Measurements from ENCODE around the gene TAF1C.

The TAF1C gene

DNA sequence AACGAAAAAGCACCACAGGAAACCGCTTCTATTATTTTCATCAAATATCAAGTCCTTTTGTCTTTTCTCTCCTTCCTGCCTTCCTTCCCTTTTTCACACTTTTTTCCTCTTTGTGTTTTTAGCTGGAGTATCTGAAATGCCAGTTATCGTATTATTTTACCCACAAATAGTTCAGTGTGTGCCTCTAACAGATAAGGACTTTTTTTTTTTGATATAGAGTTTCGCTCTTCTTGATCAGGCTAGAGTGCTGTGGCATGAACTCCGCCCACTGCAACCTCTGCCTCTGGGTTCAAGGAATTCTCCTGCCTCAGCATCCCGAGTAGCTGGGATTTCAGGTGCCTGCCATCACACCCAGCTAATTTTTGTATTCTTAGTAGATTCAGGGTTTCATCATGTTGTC lies 31.1 kb downstream of the TAF1C start:
- TF ChIP-seq ZFX (IDR thresholded peaks at IDR 0.05), result no peak
- no peak for TF ChIP-seq CTCF (conservative IDR thresholded peaks at IDR 0.05)

DNA sequence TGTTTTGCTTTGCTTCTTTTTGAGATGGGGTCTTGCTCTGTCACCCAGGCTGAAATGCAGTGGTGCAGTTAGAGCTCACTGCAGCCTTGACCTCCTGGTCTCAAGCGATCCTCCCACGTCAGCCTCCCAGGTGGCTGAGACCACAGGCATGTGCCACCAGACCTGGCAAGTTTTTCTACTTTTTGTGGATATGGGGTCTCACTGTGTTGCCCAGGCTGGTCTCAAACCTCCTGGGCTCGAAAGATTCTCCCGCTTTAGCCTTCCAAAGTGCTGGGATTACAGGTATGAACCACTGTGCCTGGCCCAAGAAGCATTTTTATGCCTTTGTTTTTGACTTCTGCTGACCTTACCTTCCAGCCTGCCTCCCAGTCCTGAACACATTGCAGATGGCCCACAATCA lies 31.6 kb downstream of the TAF1C start:
- no peak overlapping the region for H3K27ac ChIP-seq
- TF ChIP-seq ZFX (IDR thresholded peaks at IDR 0.05) (no peak), CTCF (conservative IDR thresholded peaks at IDR 0.05) (no peak)

More for the DNA sequence above, 31.1 kb downstream of the TAF1C start:
- H3K27ac ChIP-seq, result no peak overlapping the region

DNA sequence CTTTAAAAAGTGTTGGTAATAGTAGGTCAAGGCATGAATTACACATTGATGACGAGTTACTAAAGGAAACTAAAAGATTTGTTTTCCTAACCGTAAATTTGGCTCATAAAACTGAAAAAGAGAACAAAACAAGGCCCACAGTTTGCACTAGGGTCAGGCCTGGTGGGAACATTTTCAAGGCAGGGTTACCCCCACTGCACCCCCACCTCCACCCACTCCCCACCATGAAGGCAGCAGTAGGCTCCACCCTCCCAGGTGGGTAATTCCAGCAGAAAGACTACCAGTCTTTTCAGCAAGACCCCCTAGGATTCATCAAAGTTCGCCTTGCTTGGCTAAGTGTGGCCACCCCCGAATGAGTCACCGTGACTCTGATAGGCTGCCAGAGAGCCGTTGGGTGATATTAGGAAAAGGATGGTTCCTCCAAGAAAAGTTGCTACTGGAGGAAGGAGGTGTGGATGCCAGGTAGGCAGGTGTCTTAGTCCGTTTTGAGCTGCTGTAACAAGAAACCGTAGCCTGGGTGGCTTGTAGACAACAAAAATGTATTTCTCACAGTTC lies 33.1 kb downstream of the TAF1C start:
- no peak for TF ChIP-seq ZFX (IDR thresholded peaks at IDR 0.05)
- TF ChIP-seq CTCF (conservative IDR thresholded peaks at IDR 0.05), result no peak

DNA sequence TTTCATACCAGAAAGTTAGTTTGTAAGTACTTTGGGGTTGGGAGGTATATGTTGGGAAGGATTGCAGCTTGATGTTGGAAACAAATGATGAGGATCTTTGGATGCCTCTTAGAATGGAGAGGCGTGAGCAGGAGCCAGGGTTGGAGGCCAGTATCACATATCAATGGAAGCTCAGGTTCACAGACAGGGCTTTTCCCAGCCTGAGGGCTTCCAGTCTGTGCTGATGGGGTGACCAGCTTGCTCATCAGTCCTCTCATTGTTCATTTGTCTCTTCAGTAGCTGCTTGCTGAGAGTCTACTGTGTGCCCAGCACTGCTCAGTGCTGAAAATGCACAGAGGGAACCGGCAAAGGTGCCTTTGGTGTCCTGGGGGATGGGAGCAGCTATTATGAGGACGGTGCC lies 35.9 kb downstream of the TAF1C start:
- H3K27ac ChIP-seq, result no peak overlapping the region
- TF ChIP-seq ZFX (IDR thresholded peaks at IDR 0.05), result no peak
- TF ChIP-seq CTCF (conservative IDR thresholded peaks at IDR 0.05), result no peak

More for the DNA sequence above, 33.1 kb downstream of the TAF1C start:
- H3K27ac ChIP-seq, result no peak overlapping the region

- peak within 1 kb of the TSS; percentile 67 for H3K27ac ChIP-seq
These were observed 41.8 kb downstream of the TAF1C start, which contains the start of the genes DNAAF1 and HSDL1 for GRCh38 chr16:84144859-84145639. TSS of gene DNAAF1 (plus strand) at chr16:84145308. CDS start at chr16:84145441, 133 bp downstream. TSS of gene HSDL1 (minus strand) at chr16:84145177. CDS start at chr16:84131321, 13,856 bp downstream.

DNA sequence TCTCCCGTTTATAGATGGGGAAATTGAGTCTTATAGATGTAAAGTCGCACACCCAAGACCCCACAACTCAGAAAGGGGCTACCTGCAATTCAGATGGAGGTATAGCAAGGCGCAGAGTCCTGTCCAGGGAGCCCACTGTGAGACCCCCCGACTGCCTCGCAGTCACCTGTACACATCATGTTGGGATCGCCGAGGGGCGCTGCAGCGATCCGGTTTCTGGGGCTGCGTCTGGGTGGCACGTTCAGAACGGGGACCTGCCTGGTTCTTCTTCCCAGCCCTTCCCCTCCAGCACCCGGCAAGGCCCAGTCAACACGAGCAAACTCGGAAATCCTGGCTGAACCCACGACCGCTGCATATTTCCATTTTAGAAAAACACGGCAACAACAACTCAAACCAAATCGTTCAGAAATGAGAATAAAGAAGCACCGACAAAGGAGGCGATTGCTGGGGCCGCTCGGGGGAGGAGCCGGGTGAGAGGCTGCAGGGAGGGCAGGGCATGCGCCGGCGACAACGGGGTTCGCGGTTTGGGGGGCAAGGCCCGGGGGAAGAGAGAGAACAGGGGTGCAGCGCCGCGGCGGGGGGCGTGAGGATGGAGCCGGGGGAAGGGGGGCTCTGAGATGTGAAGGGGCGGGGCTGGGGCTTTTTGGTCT lies 42.5 kb downstream of the TAF1C start:
- peak overlapping the region; percentile 67 for H3K27ac ChIP-seq
- TF ChIP-seq CTCF (conservative IDR thresholded peaks at IDR 0.05), result no peak
- TF ChIP-seq ZFX (IDR thresholded peaks at IDR 0.05), result no peak

More at GRCh38 chr16:84144859-84145639, 41.8 kb downstream of the TAF1C start, which contains the start of the genes DNAAF1 and HSDL1:
- peak; percentile 56 for TF ChIP-seq CTCF (conservative IDR thresholded peaks at IDR 0.05)
- TF ChIP-seq ZFX (IDR thresholded peaks at IDR 0.05), result no peak

DNA sequence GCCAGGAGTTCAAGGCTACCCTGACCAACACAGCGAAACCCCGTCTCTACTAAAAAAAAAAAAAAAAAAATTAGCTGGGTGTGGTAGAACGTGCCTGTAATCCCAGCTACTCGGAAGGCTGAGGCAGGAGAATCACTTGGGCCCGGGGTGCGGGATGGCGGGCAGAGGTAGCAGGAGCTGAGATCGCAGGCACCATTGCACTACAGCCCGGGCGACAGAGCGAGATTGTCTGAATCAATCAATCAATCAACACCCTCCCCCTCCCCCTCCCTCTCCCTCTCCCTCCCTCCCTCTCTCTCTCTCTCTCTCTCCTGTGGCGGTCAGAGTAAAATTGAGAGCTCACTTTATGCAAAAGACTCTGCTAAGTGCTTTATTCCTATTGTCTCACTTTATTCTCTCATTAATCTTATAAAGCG lies 43.1 kb downstream of the TAF1C start:
- TF ChIP-seq CTCF (conservative IDR thresholded peaks at IDR 0.05) (no peak), ZFX (IDR thresholded peaks at IDR 0.05) (no peak)
- no peak overlapping the region; the same call in 1 of the 2 replicates for H3K27ac ChIP-seq
